HepG2 (cell line): ENCODE measurements around the gene CAPN7.

Source experiments
- ATAD3A ChIP-seq: sonication (generic); formaldehyde crosslinking; IDR thresholded peaks from 2 replicates; pipeline ENCODE4 v1.4.0; 2020; ENCODE audit warnings: missing genetic modification reagents
- HMG20B ChIP-seq: conservative IDR thresholded peaks from 2 replicates; pipeline ENCODE4 v1.6.1; 2016; ENCODE audit warnings: missing genetic modification reagents, missing compliant biosample characterization
- HOXA7 ChIP-seq: sonication (generic); formaldehyde crosslinking; IDR thresholded peaks from 2 replicates; pipeline ENCODE4 v1.8.1; 2022; ENCODE audit warnings: mild to moderate bottlenecking, missing genetic modification reagents, moderate library complexity
- ISX ChIP-seq: sonication (generic); formaldehyde crosslinking; conservative IDR thresholded peaks from 2 replicates; pipeline ENCODE4 v1.5.0; 2020; ENCODE audit warnings: missing genetic modification reagents
- MIXL1 ChIP-seq: IDR thresholded peaks from 2 replicates; pipeline ENCODE4 v1.6.1; 2016
- POLR2A ChIP-seq, 2 experiments: IDR thresholded peaks; 2 replicates each; pipeline ENCODE4 v1.6.1; 2011; ENCODE audit warnings: low read depth in 2 of 2, low read length in 2 of 2, mild to moderate bottlenecking in 1 of 2, moderate library complexity in 1 of 2; ENCODE audit not compliant: insufficient read depth in 1 of 2
- SOX13 ChIP-seq, 3 experiments: fragments of 450-650 bp in 1 of 3; sonication (generic) in 1 of 3; formaldehyde crosslinking in 1 of 3; IDR thresholded peaks in 2 of 3; conservative IDR thresholded peaks in 1 of 3; 2 replicates each; pipeline versions ENCODE4 v1.5.0 to v1.6.1; 2016 to 2020; ENCODE audit warnings: antibody characterized with exemption in 1 of 3, mild to moderate bottlenecking in 1 of 3, missing compliant biosample characterization in 1 of 3, missing genetic modification reagents in 1 of 3, moderate library complexity in 1 of 3
- SOX6 ChIP-seq, 2 experiments: fragments of 450-650 bp in 1 of 2; sonication (generic) in 1 of 2; formaldehyde crosslinking in 1 of 2; IDR thresholded peaks; 2 replicates each; pipeline versions ENCODE4 v1.4.0 to v1.6.1; 2017 to 2020; ENCODE audit warnings: antibody characterized with exemption in 1 of 2, mild to moderate bottlenecking in 1 of 2, missing genetic modification reagents in 1 of 2
- TFDP2 ChIP-seq: sonication (generic); formaldehyde crosslinking; IDR thresholded peaks from 2 replicates; pipeline ENCODE4 v1.4.0; 2020; ENCODE audit warnings: missing genetic modification reagents
- U2AF1 ChIP-seq: fragments of 200-400 bp; formaldehyde crosslinking; optimal IDR thresholded peaks from 2 replicates; pipeline ENCODE3; 2017; ENCODE audit warnings: mild to moderate bottlenecking, low read depth, low read length
- ZBTB33 ChIP-seq: sonication (generic); formaldehyde crosslinking; IDR thresholded peaks from 2 replicates; pipeline ENCODE4 v1.4.0; 2020; ENCODE audit warnings: missing genetic modification reagents
- ZNF644 ChIP-seq: IDR thresholded peaks from 2 replicates; pipeline ENCODE4 v1.6.1; 2016; ENCODE audit warnings: low read depth

GRCh38 chr3:15181963-15182362, 24.1 kb upstream of the CAPN7 start:
- TF ChIP-seq U2AF1, result no peak
- TF ChIP-seq TFDP2, result no peak
- no peak for TF ChIP-seq MIXL1
- TF ChIP-seq POLR2A (IDR thresholded peaks at IDR 0.05; ENCODE audit: insufficient read depth in 1 of 2, low read depth in 2 of 2, low read length in 2 of 2), result no peak
- TF ChIP-seq SOX13 (IDR thresholded peaks at IDR 0.05), result no peak
- no peak for TF ChIP-seq SOX13 (CRISPR knock-in tag; conservative IDR thresholded peaks at IDR 0.05 in 1 of 2, IDR thresholded peaks at IDR 0.05 in 1 of 2)
- no peak for TF ChIP-seq SOX6 (IDR thresholded peaks at IDR 0.05)
- TF ChIP-seq SOX6 (CRISPR knock-in tag; IDR thresholded peaks at IDR 0.05), result no peak
- TF ChIP-seq ATAD3A, result no peak
- no peak for TF ChIP-seq ZBTB33 (CRISPR knock-in tag)
- no peak for TF ChIP-seq HOXA7 (CRISPR knock-in tag)
- TF ChIP-seq ZNF644, result no peak
- no peak for TF ChIP-seq ISX
- no peak for TF ChIP-seq HMG20B (CRISPR knock-in tag)
